Endothelial cell of umbilical vein (primary cell): ENCODE measurements around the gene SCAMP4. TPM values are rescaled to one million over a fixed set of nuclear protein-coding genes. Genes with fewer than 3 reads are reported as not detected.

Source experiments
- BruUV-seq: library from RNA; stranded (reverse); fragments of 400-500 nt; replicated peaks from 2 replicates; lab custom pipeline; 2021; lab: Mats Ljungman, UMichigan
- CTCF ChIA-PET: fragments of 300-600, 350-600 bp; sonication (Branson Sonifier 250); formaldehyde crosslinking; loops from one replicate; lab custom pipeline; 2021; ENCODE audit warnings: antibody characterized with exemption, inconsistent platforms; lab: Charles Lee
- POLR2A ChIA-PET: fragments of 300-600, 350-600 bp; sonication (Branson Sonifier 250); formaldehyde crosslinking; loops from one replicate; lab custom pipeline; 2021; ENCODE audit warnings: antibody characterized with exemption, inconsistent platforms; lab: Charles Lee
- DNase-seq: peaks from one replicate; pipeline ENCODE4 v3.0.0-alpha.2; 2011; ENCODE audit warnings: low read depth, low spot score
- FAIRE-seq: peaks from 2 replicates; lab custom pipeline; 2011; peaks lifted over from hg19 to GRCh38; lab: Jason Lieb, UNC
- H2AFZ ChIP-seq: 2 replicates; pipeline ENCODE4 v1.6.0; 2012; ENCODE audit warnings: low read depth, low read length, control low read depth, inconsistent platforms
- H3K27ac ChIP-seq: 2 replicates; pipeline ENCODE4 v1.5.1; 2011; ENCODE audit warnings: low read depth, mild to moderate bottlenecking, control low read depth, low read length, moderate library complexity; ENCODE audit not compliant: insufficient read depth
- H3K27me3 ChIP-seq, 2 experiments: 2 replicates each; pipeline versions ENCODE4 v1.6.0 to v1.6.1; 2011; ENCODE audit warnings: low read length in 2 of 2, mixed read lengths in 1 of 2; ENCODE audit not compliant: control insufficient read depth in 2 of 2, insufficient read depth in 2 of 2
- H3K36me3 ChIP-seq, 2 experiments: 2 replicates in 1 of 2; 3 replicates in 1 of 2; pipeline ENCODE4 v1.5.1; 2011; ENCODE audit warnings: low read length in 2 of 2, mild to moderate bottlenecking in 1 of 2, moderate library complexity in 1 of 2; ENCODE audit not compliant: control insufficient read depth in 2 of 2, insufficient read depth in 2 of 2; ENCODE audit errors: extremely low read depth in 1 of 2
- H3K4me1 ChIP-seq: 3 replicates; pipeline ENCODE4 v1.5.1; 2011; ENCODE audit warnings: mild to moderate bottlenecking, low read length; ENCODE audit not compliant: control insufficient read depth, insufficient read depth; ENCODE audit errors: extremely low read depth
- H3K4me2 ChIP-seq: 2 replicates; pipeline ENCODE4 v1.6.1; 2011; ENCODE audit warnings: low read length, control low read depth, mixed read lengths; ENCODE audit not compliant: insufficient read depth
- H3K4me3 ChIP-seq, 3 experiments: fragments of 200-600 bp in 1 of 3; sonication (generic), shearing (Covaris generic) in 1 of 3; replicated peaks in 1 of 3; 2 replicates each; pipeline ENCODE4 v1.5.1; 2011 to 2016; ENCODE audit warnings: control low read depth in 3 of 3, low read length in 3 of 3, mild to moderate bottlenecking in 2 of 3, inconsistent platforms in 1 of 3, low read depth in 1 of 3, moderate library complexity in 1 of 3; ENCODE audit not compliant: insufficient read depth in 1 of 3
- H3K79me2 ChIP-seq: 2 replicates; pipeline ENCODE4 v1.6.0; 2012; ENCODE audit warnings: low read length, inconsistent platforms; ENCODE audit not compliant: control insufficient read depth, insufficient read depth
- H3K9ac ChIP-seq: replicated peaks from 2 replicates; pipeline ENCODE3; 2011; ENCODE audit warnings: low read length, control low read depth; ENCODE audit not compliant: insufficient read depth; ENCODE audit errors: extremely low read depth
- H3K9me1 ChIP-seq: replicated peaks from 3 replicates; pipeline ENCODE4 v1.6.0; 2011; ENCODE audit warnings: mild to moderate bottlenecking, low read length; ENCODE audit not compliant: control insufficient read depth, insufficient read depth; ENCODE audit errors: extremely low read depth
- H3K9me3 ChIP-seq: replicated peaks from 2 replicates; pipeline ENCODE4 v1.5.1; 2012; ENCODE audit warnings: low read length, inconsistent platforms; ENCODE audit not compliant: control insufficient read depth, insufficient read depth
- H4K20me1 ChIP-seq: replicated peaks from 2 replicates; pipeline ENCODE3; 2011; ENCODE audit warnings: mild to moderate bottlenecking, low read length; ENCODE audit not compliant: control insufficient read depth, insufficient read depth; ENCODE audit errors: extremely low read depth
- EZH2 ChIP-seq: IDR thresholded peaks from 2 replicates; pipeline ENCODE4 v1.6.1; 2012; ENCODE audit warnings: borderline replicate concordance, low read depth, mild to moderate bottlenecking, moderate library complexity, low read length, inconsistent platforms; ENCODE audit not compliant: severe bottlenecking
- FOS ChIP-seq: IDR thresholded peaks from 2 replicates; pipeline ENCODE4 v1.6.1; 2011; ENCODE audit warnings: mild to moderate bottlenecking, low read length, moderate library complexity, borderline replicate concordance; ENCODE audit not compliant: insufficient read depth
- GATA2 ChIP-seq: IDR thresholded peaks from 2 replicates; pipeline ENCODE4 v1.7.0; 2011; ENCODE audit warnings: low read depth, mild to moderate bottlenecking, moderate library complexity, mixed read lengths, low read length; ENCODE audit not compliant: insufficient read length, insufficient read depth
- JUN ChIP-seq: IDR thresholded peaks from 2 replicates; pipeline ENCODE4 v1.6.1; 2011; ENCODE audit warnings: borderline replicate concordance, low read depth; ENCODE audit not compliant: insufficient read length, insufficient read depth
- MYC ChIP-seq: IDR thresholded peaks from one replicate; pipeline ENCODE4 v1.6.1; 2011; ENCODE audit warnings: mild to moderate bottlenecking, low read depth, low read length
- POLR2A ChIP-seq: IDR thresholded peaks from 2 replicates; pipeline ENCODE4 v1.6.1; 2012; ENCODE audit warnings: low read depth, mild to moderate bottlenecking, control low read depth, low read length
- POLR2AphosphoS5 ChIP-seq: IDR thresholded peaks from 2 replicates; pipeline ENCODE4 v1.6.1; 2012; ENCODE audit warnings: low read depth, mild to moderate bottlenecking, control low read depth, low read length, moderate library complexity; ENCODE audit not compliant: insufficient read depth
- dilution Hi-C: fragments of 300-500 bp; cut with MboI; formaldehyde crosslinking; loops from one replicate; pipeline ENCODE4 v1.15.0; 2019; ENCODE audit warnings: low sequenced_read_pairs; ENCODE audit not compliant: extremely low pct_ligation_motif_present
- intact Hi-C: fragments of 100-400 bp; cut with micrococcal nuclease; formaldehyde crosslinking; loops from one replicate; pipeline ENCODE4 v1.10.0; 2022
- polyA plus RNA-seq, 4 experiments: library from polyadenylated mRNA; depleted of rRNA in 3 of 4; stranded (reverse) in 3 of 4; unstranded in 1 of 4; fragments of >200 nt; gene quantifications; 2 replicates each; pipeline versions ENCODE4 v1.2.1 to v1.2.3, GENCODE V29; 2011 to 2012; ENCODE audit warnings: missing spikeins in 1 of 4
- total RNA-seq: library from RNA; stranded (reverse); gene quantifications from 2 replicates; pipeline ENCODE4 v1.2.3, GENCODE V29; 2021
- TF ChIP-seq, protein P1 (sequence below), 2 donors: IDR thresholded peaks; 1 replicate in 1 of 2; 2 replicates in 1 of 2; pipeline ENCODE4 v1.5.1; 2011; ENCODE audit warnings: low read length in 2 of 2, mild to moderate bottlenecking in 2 of 2, moderate library complexity in 2 of 2, control low read depth in 1 of 2, inconsistent platforms in 1 of 2, low read depth in 1 of 2; ENCODE audit not compliant: insufficient read depth in 1 of 2; ENCODE audit errors: extremely low read depth in 1 of 2
- TF ChIP-seq, protein P2 (sequence below): IDR thresholded peaks from 2 replicates; pipeline ENCODE4 v1.6.1; 2011; ENCODE audit not compliant: insufficient read depth, insufficient read length

The SCAMP4 gene
- total and polyA plus RNA-seq, 2 donors (not counting 3 experiments of a cell fraction or from before 2014, with no cell fraction given) = 24.4 to 68.2 TPM

DNA sequence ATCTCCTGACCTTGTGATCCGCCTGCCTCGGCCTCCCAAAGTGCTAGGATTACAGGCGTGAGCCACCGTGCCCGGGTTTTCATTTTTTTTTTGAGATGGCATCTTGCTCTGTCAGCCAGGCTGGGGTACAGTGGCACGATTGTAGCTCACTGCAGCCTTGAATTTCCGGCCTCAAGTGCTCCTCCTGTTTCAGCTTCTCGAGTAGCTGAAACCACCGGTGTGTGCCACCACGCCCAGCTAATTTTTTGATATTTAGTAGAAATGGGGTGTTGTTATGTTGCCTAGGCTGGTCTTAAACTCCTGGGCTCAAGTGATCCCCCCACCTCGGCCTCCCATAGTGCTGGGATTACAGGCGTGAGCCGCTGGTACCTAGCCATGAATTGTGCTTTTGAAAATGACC is 5.9 kb downstream of the SCAMP4 start:
- BruUV-seq = no TSS peak
- Histone ChIP-seq H2AFZ (no peak overlapping the region), H3K4me1 (no peaks in the 10 kb centered on the region), H3K36me3 (peaks cover 0 to 13% of the 10 kb centered on the region in 2 experiments), H3K27me3 (no peaks in the 10 kb centered on the region), H3K4me2 (no peak overlapping the region), H3K9me1 (no peaks in the 10 kb centered on the region), H3K27ac (no peak overlapping the region), H3K4me3 (no peak overlapping the region), H4K20me1 (no peaks in the 10 kb centered on the region), H3K9me3 (no peaks in the 10 kb centered on the region), H3K9ac (no peak overlapping the region), H3K79me2 (peaks cover 55% of the 10 kb centered on the region)
- dilution Hi-C loops = no loop called here
- ChIA-PET CTCF (interaction anchor here (0.6 to 0.7 kb wide), 2 partner anchors 13 kb away, joined by 3 read pairs; no protein-coding TSS in a partner anchor), POLR2A (no interaction called here)
- intact Hi-C loops = no loop called here
- no peak for TF ChIP-seq POLR2A
- no peak for TF ChIP-seq EZH2
- no peak for TF ChIP-seq FOS
- DNase-seq (no peak), FAIRE-seq (peak; percentile 55)

DNA sequence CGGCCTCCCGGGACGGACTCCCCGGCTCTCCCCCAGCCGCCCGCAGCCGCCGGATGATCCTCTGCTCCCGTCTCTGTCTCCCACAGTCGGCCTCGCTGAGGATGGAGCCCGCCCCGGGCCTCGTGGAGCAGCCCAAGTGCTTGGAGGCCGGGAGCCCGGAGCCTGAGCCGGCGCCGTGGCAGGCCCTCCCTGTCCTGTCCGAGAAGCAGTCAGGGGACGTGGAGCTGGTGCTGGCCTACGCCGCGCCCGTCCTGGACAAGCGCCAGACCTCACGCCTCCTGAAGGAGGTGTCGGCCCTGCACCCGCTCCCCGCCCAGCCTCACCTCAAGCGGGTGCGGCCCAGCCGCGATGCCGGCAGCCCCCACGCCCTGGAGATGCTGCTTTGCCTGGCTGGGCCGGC is 6.8 kb downstream of the SCAMP4 start:
- intact Hi-C loops = no loop called here
- ChIA-PET POLR2A (no interaction called here), CTCF (no interaction called here)
- FAIRE-seq (no peak), DNase-seq (no peak)
- H3K4me1 ChIP-seq = no peaks in the 10 kb centered on the region
- H3K79me2 ChIP-seq = peaks cover 49% of the 10 kb centered on the region
- no peak overlapping the region for H3K9ac ChIP-seq
- no peaks in the 10 kb centered on the region for H3K9me1 ChIP-seq
- no peak for TF ChIP-seq JUN
- no peak for TF ChIP-seq MYC
- TF ChIP-seq, protein P1, sequence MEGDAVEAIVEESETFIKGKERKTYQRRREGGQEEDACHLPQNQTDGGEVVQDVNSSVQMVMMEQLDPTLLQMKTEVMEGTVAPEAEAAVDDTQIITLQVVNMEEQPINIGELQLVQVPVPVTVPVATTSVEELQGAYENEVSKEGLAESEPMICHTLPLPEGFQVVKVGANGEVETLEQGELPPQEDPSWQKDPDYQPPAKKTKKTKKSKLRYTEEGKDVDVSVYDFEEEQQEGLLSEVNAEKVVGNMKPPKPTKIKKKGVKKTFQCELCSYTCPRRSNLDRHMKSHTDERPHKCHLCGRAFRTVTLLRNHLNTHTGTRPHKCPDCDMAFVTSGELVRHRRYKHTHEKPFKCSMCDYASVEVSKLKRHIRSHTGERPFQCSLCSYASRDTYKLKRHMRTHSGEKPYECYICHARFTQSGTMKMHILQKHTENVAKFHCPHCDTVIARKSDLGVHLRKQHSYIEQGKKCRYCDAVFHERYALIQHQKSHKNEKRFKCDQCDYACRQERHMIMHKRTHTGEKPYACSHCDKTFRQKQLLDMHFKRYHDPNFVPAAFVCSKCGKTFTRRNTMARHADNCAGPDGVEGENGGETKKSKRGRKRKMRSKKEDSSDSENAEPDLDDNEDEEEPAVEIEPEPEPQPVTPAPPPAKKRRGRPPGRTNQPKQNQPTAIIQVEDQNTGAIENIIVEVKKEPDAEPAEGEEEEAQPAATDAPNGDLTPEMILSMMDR (IDR thresholded peaks at IDR 0.05; ENCODE audit: extremely low read depth in 1 of 2, insufficient read depth in 1 of 2, low read depth in 1 of 2, low read length in 2 of 2) = no peak
- no peak for TF ChIP-seq EZH2
- no peak for TF ChIP-seq POLR2AphosphoS5
- TF ChIP-seq POLR2A = no peak
- TF ChIP-seq GATA2 = no peak
- TF ChIP-seq FOS = no peak
- TF ChIP-seq, protein P2, sequence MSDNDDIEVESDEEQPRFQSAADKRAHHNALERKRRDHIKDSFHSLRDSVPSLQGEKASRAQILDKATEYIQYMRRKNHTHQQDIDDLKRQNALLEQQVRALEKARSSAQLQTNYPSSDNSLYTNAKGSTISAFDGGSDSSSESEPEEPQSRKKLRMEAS = no peak
- H3K27ac ChIP-seq = no peak overlapping the region
- no peaks in the 10 kb centered on the region for H3K27me3 ChIP-seq
- dilution Hi-C loops = no loop called here
- H3K36me3 ChIP-seq = peaks cover 0 to 13% of the 10 kb centered on the region in 2 experiments
- no peaks in the 10 kb centered on the region for H3K9me3 ChIP-seq
- no TSS peak for BruUV-seq
- no peak overlapping the region for H3K4me2 ChIP-seq
- H4K20me1 ChIP-seq = no peaks in the 10 kb centered on the region
- no peak overlapping the region for H3K4me3 ChIP-seq
- H2AFZ ChIP-seq = no peak overlapping the region
